Prostate gland (tissue), 2 donors: ENCODE measurements around the gene MARK2.

Experiments used
- POLR2A ChIP-seq: fragments of 450-650 bp; IDR thresholded peaks from one replicate; pipeline ENCODE4 v1.6.1; 2016; ENCODE audit warnings: antibody characterized with exemption, mild to moderate bottlenecking
- POLR2AphosphoS5 ChIP-seq: sonication (generic); formaldehyde crosslinking; IDR thresholded peaks from one replicate; pipeline ENCODE4 v1.6.1; 2017; ENCODE audit warnings: antibody characterized with exemption
- TF ChIP-seq, protein P1 (sequence below), 4 experiments: fragments of 200-600 bp in 2 of 4; fragments of 450-650 bp in 2 of 4; sonication (generic) in 2 of 4; IDR thresholded peaks; 1 replicate in 3 of 4; 2 replicates in 1 of 4; pipeline ENCODE4 v1.5.1; 2016 to 2019; ENCODE audit warnings: antibody characterized with exemption in 4 of 4, mild to moderate bottlenecking in 2 of 4, moderate library complexity in 2 of 4

DNA sequence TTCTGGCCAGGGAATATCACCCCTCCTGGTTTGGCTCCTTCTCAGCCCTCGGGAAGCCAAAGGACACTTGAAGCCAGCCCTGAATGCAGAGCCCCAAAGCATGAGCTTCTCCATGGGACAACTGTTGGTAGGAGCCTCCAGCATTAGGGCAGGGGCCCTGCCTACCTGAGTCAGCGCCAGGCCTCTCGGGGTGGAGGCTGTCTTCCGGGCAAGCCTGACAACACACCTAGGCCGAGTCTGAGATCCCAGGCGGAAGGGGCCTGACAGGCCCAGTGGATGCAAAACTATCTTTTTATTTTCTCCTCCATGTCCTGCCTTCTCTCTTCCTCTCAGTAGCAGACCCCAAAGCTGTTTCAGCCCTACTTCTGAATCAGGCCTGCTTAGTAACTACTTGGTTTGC lies 50.4 kb downstream of the MARK2 start:
- TF ChIP-seq POLR2A (no peak), POLR2AphosphoS5 (no peak)
- TF ChIP-seq, protein P1, sequence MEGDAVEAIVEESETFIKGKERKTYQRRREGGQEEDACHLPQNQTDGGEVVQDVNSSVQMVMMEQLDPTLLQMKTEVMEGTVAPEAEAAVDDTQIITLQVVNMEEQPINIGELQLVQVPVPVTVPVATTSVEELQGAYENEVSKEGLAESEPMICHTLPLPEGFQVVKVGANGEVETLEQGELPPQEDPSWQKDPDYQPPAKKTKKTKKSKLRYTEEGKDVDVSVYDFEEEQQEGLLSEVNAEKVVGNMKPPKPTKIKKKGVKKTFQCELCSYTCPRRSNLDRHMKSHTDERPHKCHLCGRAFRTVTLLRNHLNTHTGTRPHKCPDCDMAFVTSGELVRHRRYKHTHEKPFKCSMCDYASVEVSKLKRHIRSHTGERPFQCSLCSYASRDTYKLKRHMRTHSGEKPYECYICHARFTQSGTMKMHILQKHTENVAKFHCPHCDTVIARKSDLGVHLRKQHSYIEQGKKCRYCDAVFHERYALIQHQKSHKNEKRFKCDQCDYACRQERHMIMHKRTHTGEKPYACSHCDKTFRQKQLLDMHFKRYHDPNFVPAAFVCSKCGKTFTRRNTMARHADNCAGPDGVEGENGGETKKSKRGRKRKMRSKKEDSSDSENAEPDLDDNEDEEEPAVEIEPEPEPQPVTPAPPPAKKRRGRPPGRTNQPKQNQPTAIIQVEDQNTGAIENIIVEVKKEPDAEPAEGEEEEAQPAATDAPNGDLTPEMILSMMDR (IDR thresholded peaks at IDR 0.05): no peak
